Measurements from ENCODE around the gene PDZRN3. TPM values are rescaled to one million over a fixed set of nuclear protein-coding genes. Genes with fewer than 3 reads are reported as not detected.

Gene PDZRN3
- total and polyA plus RNA-seq, 4 donors, result 0.69 to 1.8 (median 0.92) TPM

DNA sequence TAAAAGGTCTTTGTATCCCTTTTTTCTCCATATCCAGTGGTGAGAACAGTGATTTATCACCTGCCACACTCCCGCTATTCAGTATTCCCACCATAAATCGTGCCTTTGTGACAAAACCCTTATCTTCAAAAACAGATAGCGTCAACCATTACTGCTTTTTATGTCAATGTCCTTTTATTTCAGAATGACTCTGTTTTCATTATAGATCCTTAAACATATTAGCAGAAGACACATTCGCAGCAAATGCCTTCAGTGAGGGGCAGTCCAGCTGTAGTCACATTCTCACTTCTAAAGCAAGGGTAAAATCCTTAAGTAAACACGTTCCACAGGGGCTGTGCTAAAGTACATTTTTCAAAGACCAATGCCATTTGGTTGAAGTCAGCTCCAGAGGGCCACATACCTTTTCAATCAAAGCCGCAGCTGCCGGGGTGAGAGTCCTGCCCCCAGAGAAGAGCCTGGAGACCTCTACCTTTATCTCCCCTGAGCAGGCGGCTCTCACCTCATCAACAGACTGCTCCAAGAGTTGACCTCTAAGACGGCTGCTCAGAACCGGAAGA lies 53.4 kb downstream of the PDZRN3 start:
- H3K4me1 ChIP-seq (ENCODE audit: control insufficient read depth in 4 of 4, insufficient read depth in 4 of 4, low read length in 3 of 4), result no peaks in the 10 kb centered on the region
- H3K36me3 ChIP-seq (ENCODE audit: control insufficient read depth in 4 of 4, insufficient read depth in 3 of 4, low read depth in 1 of 4, low read length in 3 of 4), result no peaks in the 10 kb centered on the region
- H3K27me3 ChIP-seq (ENCODE audit: control insufficient read depth in 4 of 4, insufficient read depth in 4 of 4, low read length in 3 of 4), result peaks cover 0 to 4% (median 0%) of the 10 kb centered on the region in 4 donors
- DNase-seq (ENCODE audit: low spot score), result no peak
- WGBS, result 19% methylated on average over 10 of the region's 10 CpGs
- no peak overlapping the region for H3K27ac ChIP-seq (ENCODE audit: low read depth in 1 of 2, low read length in 2 of 2)
- H3K9me3 ChIP-seq (ENCODE audit: control insufficient read depth in 4 of 4, low read length in 3 of 4), result no peaks in the 10 kb centered on the region
- no peak overlapping the region for H3K4me3 ChIP-seq (ENCODE audit: low read depth in 1 of 3, low read length in 3 of 3)
- H3K9ac ChIP-seq (ENCODE audit: low read depth in 1 of 2, low read length in 2 of 2), result no peak overlapping the region
- no peak for TF ChIP-seq SP1 (IDR thresholded peaks at IDR 0.05)
- no peak for TF ChIP-seq RXRA (IDR thresholded peaks at IDR 0.05)
- no peak for TF ChIP-seq FOXA1 (IDR thresholded peaks at IDR 0.05)
- TF ChIP-seq JUND (IDR thresholded peaks at IDR 0.05), result no peak
- TF ChIP-seq HNF4G (IDR thresholded peaks at IDR 0.05), result no peak
- TF ChIP-seq EGR1 (IDR thresholded peaks at IDR 0.05; ENCODE audit: low read depth in 2 of 2), result no peak
- TF ChIP-seq, protein P1, sequence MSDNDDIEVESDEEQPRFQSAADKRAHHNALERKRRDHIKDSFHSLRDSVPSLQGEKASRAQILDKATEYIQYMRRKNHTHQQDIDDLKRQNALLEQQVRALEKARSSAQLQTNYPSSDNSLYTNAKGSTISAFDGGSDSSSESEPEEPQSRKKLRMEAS (IDR thresholded peaks at IDR 0.05), result no peak
- no peak for TF ChIP-seq REST (IDR thresholded peaks at IDR 0.05)
- no peak for TF ChIP-seq RAD21 (IDR thresholded peaks at IDR 0.05)
- no peak for TF ChIP-seq FOXA2 (IDR thresholded peaks at IDR 0.05)
- TF ChIP-seq, protein P2, sequence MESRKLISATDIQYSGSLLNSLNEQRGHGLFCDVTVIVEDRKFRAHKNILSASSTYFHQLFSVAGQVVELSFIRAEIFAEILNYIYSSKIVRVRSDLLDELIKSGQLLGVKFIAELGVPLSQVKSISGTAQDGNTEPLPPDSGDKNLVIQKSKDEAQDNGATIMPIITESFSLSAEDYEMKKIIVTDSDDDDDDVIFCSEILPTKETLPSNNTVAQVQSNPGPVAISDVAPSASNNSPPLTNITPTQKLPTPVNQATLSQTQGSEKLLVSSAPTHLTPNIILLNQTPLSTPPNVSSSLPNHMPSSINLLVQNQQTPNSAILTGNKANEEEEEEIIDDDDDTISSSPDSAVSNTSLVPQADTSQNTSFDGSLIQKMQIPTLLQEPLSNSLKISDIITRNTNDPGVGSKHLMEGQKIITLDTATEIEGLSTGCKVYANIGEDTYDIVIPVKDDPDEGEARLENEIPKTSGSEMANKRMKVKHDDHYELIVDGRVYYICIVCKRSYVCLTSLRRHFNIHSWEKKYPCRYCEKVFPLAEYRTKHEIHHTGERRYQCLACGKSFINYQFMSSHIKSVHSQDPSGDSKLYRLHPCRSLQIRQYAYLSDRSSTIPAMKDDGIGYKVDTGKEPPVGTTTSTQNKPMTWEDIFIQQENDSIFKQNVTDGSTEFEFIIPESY (IDR thresholded peaks at IDR 0.05), result no peak
- TF ChIP-seq NR2F2 (IDR thresholded peaks at IDR 0.05), result no peak
- no peak for TF ChIP-seq TAF1 (conservative IDR thresholded peaks at IDR 0.05)
- TF ChIP-seq, protein P3, sequence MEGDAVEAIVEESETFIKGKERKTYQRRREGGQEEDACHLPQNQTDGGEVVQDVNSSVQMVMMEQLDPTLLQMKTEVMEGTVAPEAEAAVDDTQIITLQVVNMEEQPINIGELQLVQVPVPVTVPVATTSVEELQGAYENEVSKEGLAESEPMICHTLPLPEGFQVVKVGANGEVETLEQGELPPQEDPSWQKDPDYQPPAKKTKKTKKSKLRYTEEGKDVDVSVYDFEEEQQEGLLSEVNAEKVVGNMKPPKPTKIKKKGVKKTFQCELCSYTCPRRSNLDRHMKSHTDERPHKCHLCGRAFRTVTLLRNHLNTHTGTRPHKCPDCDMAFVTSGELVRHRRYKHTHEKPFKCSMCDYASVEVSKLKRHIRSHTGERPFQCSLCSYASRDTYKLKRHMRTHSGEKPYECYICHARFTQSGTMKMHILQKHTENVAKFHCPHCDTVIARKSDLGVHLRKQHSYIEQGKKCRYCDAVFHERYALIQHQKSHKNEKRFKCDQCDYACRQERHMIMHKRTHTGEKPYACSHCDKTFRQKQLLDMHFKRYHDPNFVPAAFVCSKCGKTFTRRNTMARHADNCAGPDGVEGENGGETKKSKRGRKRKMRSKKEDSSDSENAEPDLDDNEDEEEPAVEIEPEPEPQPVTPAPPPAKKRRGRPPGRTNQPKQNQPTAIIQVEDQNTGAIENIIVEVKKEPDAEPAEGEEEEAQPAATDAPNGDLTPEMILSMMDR (IDR thresholded peaks at IDR 0.05; ENCODE audit: low read depth, low read length, missing input control), result no peak
- no peak for TF ChIP-seq GABPA (IDR thresholded peaks at IDR 0.05 in 1 of 2, conservative IDR thresholded peaks at IDR 0.05 in 1 of 2)
- no peak for TF ChIP-seq YY1 (IDR thresholded peaks at IDR 0.05)
- no peak for TF ChIP-seq HNF4A (conservative IDR thresholded peaks at IDR 0.05)
- TF ChIP-seq, protein P4, sequence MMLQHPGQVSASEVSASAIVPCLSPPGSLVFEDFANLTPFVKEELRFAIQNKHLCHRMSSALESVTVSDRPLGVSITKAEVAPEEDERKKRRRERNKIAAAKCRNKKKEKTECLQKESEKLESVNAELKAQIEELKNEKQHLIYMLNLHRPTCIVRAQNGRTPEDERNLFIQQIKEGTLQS (IDR thresholded peaks at IDR 0.05), result no peak
